OCI-LY7 (cell line): ENCODE data around the gene LHX4. TPM values are rescaled to one million over a fixed set of nuclear protein-coding genes. Genes with fewer than 3 reads are reported as not detected.

ENCODE experiments used
- BruUV-seq: library from RNA; stranded (reverse); fragments of 400-500 nt; replicated peaks from 2 replicates; lab custom pipeline; 2021; lab: Mats Ljungman, UMichigan
- CTCF ChIA-PET: fragments of 300-600 bp; sonication (Branson Sonifier 250); formaldehyde crosslinking; loops from one replicate; lab custom pipeline; 2022; ENCODE audit warnings: antibody characterized with exemption; ENCODE audit not compliant: unreplicated experiment; lab: Charles Lee
- POLR2A ChIA-PET: fragments of 300-600 bp; sonication (Branson Sonifier 250); formaldehyde crosslinking; loops from one replicate; lab custom pipeline; 2022; ENCODE audit warnings: antibody characterized with exemption; lab: Charles Lee
- DNase-seq: peaks from one replicate; pipeline ENCODE4 v3.0.0-alpha.2; 2015; ENCODE audit warnings: low spot score
- H2AFZ ChIP-seq: fragments of 200-600 bp; sonication (generic), shearing (Covaris generic); 2 replicates; pipeline ENCODE4 v1.6.1; 2014; ENCODE audit warnings: mild to moderate bottlenecking, antibody characterized with exemption, low read length, moderate library complexity
- H3K27ac ChIP-seq: fragments of 200-600 bp; sonication (generic); 2 replicates; pipeline ENCODE4 v1.5.1; 2014; ENCODE audit warnings: mixed run types, low read depth, mild to moderate bottlenecking, moderate library complexity, low read length, inconsistent platforms; ENCODE audit not compliant: poor library complexity, severe bottlenecking
- H3K36me3 ChIP-seq: fragments of 200-600 bp; sonication (generic); 2 replicates; pipeline ENCODE4 v1.6.1; 2014; ENCODE audit warnings: mild to moderate bottlenecking, antibody characterized with exemption, low read length, moderate library complexity, mixed read lengths; ENCODE audit not compliant: insufficient read depth
- H3K4me1 ChIP-seq: fragments of 200-600 bp; sonication (generic); 2 replicates; pipeline ENCODE4 v1.5.1; 2014; ENCODE audit warnings: mild to moderate bottlenecking, low read length; ENCODE audit not compliant: insufficient read depth, poor library complexity, severe bottlenecking
- H3K4me2 ChIP-seq: fragments of 200-600 bp; sonication (generic); 2 replicates; pipeline ENCODE4 v1.6.1; 2014; ENCODE audit warnings: mild to moderate bottlenecking, low read length
- H3K4me3 ChIP-seq: fragments of 200-600 bp; sonication (generic); 2 replicates; pipeline ENCODE4 v1.5.1; 2014; ENCODE audit warnings: mild to moderate bottlenecking, low read depth, low read length; ENCODE audit not compliant: poor library complexity, severe bottlenecking
- H3K79me2 ChIP-seq: fragments of 200-600 bp; sonication (generic); 2 replicates; pipeline ENCODE4 v1.6.1; 2016; ENCODE audit warnings: low read depth, mild to moderate bottlenecking, low read length, moderate library complexity, mixed read lengths; ENCODE audit not compliant: insufficient read depth
- H3K9me2 ChIP-seq: fragments of 200-600 bp; sonication (generic); 2 replicates; pipeline ENCODE4 v1.6.1; 2016; ENCODE audit warnings: mild to moderate bottlenecking, low read length, mixed read lengths; ENCODE audit not compliant: insufficient read depth
- H3K9me3 ChIP-seq: fragments of 200-600 bp; sonication (generic); 2 replicates; pipeline ENCODE4 v1.6.1; 2014; ENCODE audit warnings: mild to moderate bottlenecking, mixed run types, low read length, mixed read lengths
- H4K20me1 ChIP-seq: fragments of 200-600 bp; sonication (generic); 2 replicates; pipeline ENCODE4 v1.6.1; 2014; ENCODE audit warnings: mild to moderate bottlenecking, antibody characterized with exemption, low read length, moderate library complexity, mixed read lengths; ENCODE audit not compliant: insufficient read depth
- CTCF ChIP-seq: fragments of 200-600 bp; sonication (generic); conservative IDR thresholded peaks from 2 replicates; pipeline ENCODE4 v1.5.1; 2014; ENCODE audit warnings: mild to moderate bottlenecking, antibody characterized with exemption, low read length, moderate library complexity, mixed read lengths
- EZH2phosphoT487 ChIP-seq: fragments of 200-600 bp; sonication (generic); IDR thresholded peaks from 2 replicates; pipeline ENCODE4 v1.6.1; 2018; ENCODE audit warnings: low read depth, borderline replicate concordance, mild to moderate bottlenecking, mixed run types, antibody characterized with exemption, low read length, moderate library complexity, mixed read lengths
- intact Hi-C: fragments of 100-400 bp; cut with micrococcal nuclease; formaldehyde crosslinking; loops from one replicate; pipeline ENCODE4 v1.10.0; 2022; ENCODE audit not compliant: unreplicated experiment
- total RNA-seq, 2 experiments: library from RNA; depleted of rRNA in 1 of 2; stranded (reverse); fragments of >200 nt in 1 of 2; shearing (Covaris generic) in 1 of 2; gene quantifications; 2 replicates each; pipeline ENCODE4 v1.2.3, GENCODE V29; 2014 to 2022

LHX4 gene
- total RNA-seq, 2 experiments from 2014 or later, result 0.06 TPM; not detected in 1

GRCh38 chr1:180193141-180194047 lies 36.7 kb upstream of the LHX4 start:
- TF ChIP-seq CTCF (no peak), EZH2phosphoT487 (no peak)
- Histone ChIP-seq H3K4me3 (no peak overlapping the region), H3K4me2 (no peak overlapping the region), H3K9me3 (no peaks in the 10 kb centered on the region), H3K27ac (no peak overlapping the region), H3K9me2 (no peaks in the 10 kb centered on the region), H2AFZ (no peak overlapping the region), H3K4me1 (no peaks in the 10 kb centered on the region), H3K79me2 (no peaks in the 10 kb centered on the region), H3K36me3 (no peaks in the 10 kb centered on the region), H4K20me1 (no peaks in the 10 kb centered on the region)
- ChIA-PET CTCF (no interaction called here), POLR2A (no interaction called here)
- intact Hi-C loops, result no loop called here
- no TSS peak for BruUV-seq
- no peak for DNase-seq

- H3K9me2 ChIP-seq, result no peaks in the 10 kb centered on the region
- ChIA-PET POLR2A (no interaction called here), CTCF (no interaction called here)
- no peak for DNase-seq
- no peaks in the 10 kb centered on the region for H4K20me1 ChIP-seq
- TF ChIP-seq EZH2phosphoT487 (no peak), CTCF (no peak)
- no peak overlapping the region for H3K4me3 ChIP-seq
- H2AFZ ChIP-seq, result no peak overlapping the region
- H3K79me2 ChIP-seq, result no peaks in the 10 kb centered on the region
- BruUV-seq, result no TSS peak
- H3K36me3 ChIP-seq, result no peaks in the 10 kb centered on the region
- no peak overlapping the region for H3K27ac ChIP-seq
- H3K4me1 ChIP-seq, result no peaks in the 10 kb centered on the region
- H3K4me2 ChIP-seq, result no peak overlapping the region
- H3K9me3 ChIP-seq, result no peaks in the 10 kb centered on the region
- intact Hi-C loops, result no loop called here
Observed at GRCh38 chr1:180194048-180194425, 36.0 kb upstream of the LHX4 start.

- intact Hi-C loops, result no loop called here
- BruUV-seq, result no TSS peak
- no peak for TF ChIP-seq EZH2phosphoT487
- TF ChIP-seq CTCF, result no peak
- no peaks in the 10 kb centered on the region for H3K79me2 ChIP-seq
- H3K4me3 ChIP-seq, result no peak overlapping the region
- no peaks in the 10 kb centered on the region for H3K9me2 ChIP-seq
- H3K4me1 ChIP-seq, result no peaks in the 10 kb centered on the region
- H3K4me2 ChIP-seq, result no peak overlapping the region
- H3K9me3 ChIP-seq, result no peaks in the 10 kb centered on the region
- H3K36me3 ChIP-seq, result no peaks in the 10 kb centered on the region
- no peaks in the 10 kb centered on the region for H4K20me1 ChIP-seq
- ChIA-PET CTCF (no interaction called here), POLR2A (no interaction called here)
- no peak overlapping the region for H3K27ac ChIP-seq
- DNase-seq, result no peak
- H2AFZ ChIP-seq, result no peak overlapping the region
Observed at GRCh38 chr1:180194546-180195207, 35.4 kb upstream of the LHX4 start.
